Gastroesophageal sphincter (tissue), 3 donors: ENCODE data around the gene ROCK2.

Source experiments
- CTCF ChIP-seq, 4 experiments: fragments of 200-600 bp in 2 of 4; fragments of 450-650 bp in 2 of 4; sonication (generic) in 1 of 4; IDR thresholded peaks; one replicate each; pipeline ENCODE4 v1.5.1; 2017 to 2019; ENCODE audit warnings: antibody characterized with exemption in 4 of 4, mild to moderate bottlenecking in 2 of 4, moderate library complexity in 2 of 4
- POLR2A ChIP-seq, 2 donors: fragments of 450-650 bp; IDR thresholded peaks; one replicate each; pipeline ENCODE4 v1.6.1; 2017; ENCODE audit warnings: antibody characterized with exemption in 2 of 2, mild to moderate bottlenecking in 2 of 2, moderate library complexity in 1 of 2

- TF ChIP-seq POLR2A (IDR thresholded peaks at IDR 0.05) (no peak), CTCF (IDR thresholded peaks at IDR 0.05) (no peak)
Measured at GRCh38 chr2:11250400-11251196, 93.8 kb downstream of the ROCK2 start.
